ENCODE measurements around the gene GPR61.

The GPR61 gene

DNA sequence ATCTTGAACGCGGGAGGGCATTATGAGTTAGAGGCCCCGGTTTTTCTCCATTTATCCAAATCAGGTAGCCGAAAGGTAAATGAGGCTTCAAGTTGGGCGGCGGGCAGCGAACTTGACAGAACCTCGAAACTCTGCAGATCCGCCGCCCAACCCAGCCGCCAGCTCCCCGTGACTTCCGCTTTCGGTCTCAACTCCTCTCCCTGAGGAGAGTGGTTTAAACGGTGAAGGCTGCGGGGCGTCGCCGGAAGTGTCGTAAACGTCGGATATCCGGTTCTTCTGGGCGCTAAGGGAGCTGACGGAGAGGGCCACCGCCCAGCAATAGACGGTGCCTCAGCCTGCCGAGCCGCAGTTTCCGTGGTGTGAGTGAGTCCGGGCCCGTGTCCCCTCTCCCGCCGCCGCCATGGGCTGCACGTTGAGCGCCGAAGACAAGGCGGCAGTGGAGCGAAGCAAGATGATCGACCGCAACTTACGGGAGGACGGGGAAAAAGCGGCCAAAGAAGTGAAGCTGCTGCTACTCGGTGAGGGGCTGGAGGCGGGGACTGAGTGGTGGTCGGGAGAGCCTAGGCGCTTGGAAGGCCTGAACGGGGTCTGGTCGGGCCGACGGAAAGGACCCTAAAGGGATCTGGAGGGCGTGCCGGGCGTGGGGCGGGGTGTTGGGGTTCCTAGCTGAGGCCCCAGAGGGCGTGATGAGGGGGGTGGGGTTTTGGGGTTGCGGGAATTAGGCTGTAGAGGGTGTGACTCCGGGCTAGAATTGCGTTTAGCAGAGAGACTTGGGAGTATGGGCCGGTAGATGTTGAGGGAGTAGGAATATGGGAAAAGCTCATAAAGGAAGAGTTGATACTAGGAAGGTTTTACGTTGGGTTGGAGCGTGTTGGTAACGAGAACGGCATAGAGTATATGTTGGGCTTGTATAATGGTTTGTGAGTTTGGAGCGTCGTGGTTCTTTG is 8.9 kb downstream of the GPR61 start, which contains the start of gene GNAI3:
Gene GNAI3 (plus strand): TSS at position 295 of the 947 bp plus-strand sequence. CDS start 106 bp downstream, at position 401.
- peaks cover 2 to 17% of the 10 kb centered on the region in 2 donors for H3K4me1 ChIP-seq (ENCODE audit: control insufficient read depth in 2 of 2, insufficient read depth in 1 of 2, low read depth in 1 of 2, low read length in 2 of 2)
- H3K9me3 ChIP-seq (replicated peaks in 1 of 2; ENCODE audit: control insufficient read depth in 2 of 2, insufficient read depth in 1 of 2, low read depth in 1 of 2, low read length in 2 of 2): no peaks in the 10 kb centered on the region
- H2BK120ac ChIP-seq (ENCODE audit: low read depth, low read length): no peak within 1 kb of the TSS
- no peak within 1 kb of the TSS for H4K91ac ChIP-seq (ENCODE audit: low read depth, low read length, poor library complexity)
- H3K27me3 ChIP-seq (ENCODE audit: control insufficient read depth in 3 of 3, insufficient read depth in 3 of 3, low read depth in 1 of 3, low read length in 3 of 3): no peaks in the 10 kb centered on the region
- no peak within 1 kb of the TSS for H2BK15ac ChIP-seq (ENCODE audit: low read length)
- H2AFZ ChIP-seq (ENCODE audit: low read length): peak within 1 kb of the TSS; percentile 87
- H4K8ac ChIP-seq (ENCODE audit: low read depth, low read length): no peak within 1 kb of the TSS
- peaks cover 0 to 5% of the 10 kb centered on the region in 2 donors for H3K36me3 ChIP-seq (replicated peaks in 1 of 2; ENCODE audit: control insufficient read depth in 2 of 2, insufficient read depth in 2 of 2, low read length in 2 of 2)
- H3K23ac ChIP-seq (ENCODE audit: low read depth, low read length, poor library complexity): peak within 1 kb of the TSS; percentile 98
- H3K18ac ChIP-seq (ENCODE audit: low read length): peak within 1 kb of the TSS; percentile 98
- H3K14ac ChIP-seq (ENCODE audit: low read length): peak within 1 kb of the TSS; percentile 98
- H3K4me3 ChIP-seq (ENCODE audit: low read length in 2 of 2): peak within 1 kb of the TSS; percentile 77 to 99
- H3K4me2 ChIP-seq (ENCODE audit: insufficient read depth, low read length, poor library complexity, severe bottlenecking): peak within 1 kb of the TSS; percentile 76
- H3K27ac ChIP-seq (replicated peaks; ENCODE audit: low read length): peak within 1 kb of the TSS; percentile 71
- no peak within 1 kb of the TSS for H2BK5ac ChIP-seq (ENCODE audit: low read length)
- peaks cover 5% of the 10 kb centered on the region for H3K79me1 ChIP-seq (ENCODE audit: low read depth, low read length)
- no peak within 1 kb of the TSS for H2BK12ac ChIP-seq (ENCODE audit: low read length)
- no CpG with 5 or more reads among the region's 68 CpGs for WGBS, 2 donors (ENCODE audit: extremely low coverage in 2 of 2, insufficient read length in 2 of 2, insufficient replicate concordance in 1 of 2)
- peak; percentile 85 for DNase-seq (ENCODE audit: low spot score)
- H2AK5ac ChIP-seq (ENCODE audit: low read depth, low read length): peak within 1 kb of the TSS; percentile 61
- H3K9ac ChIP-seq (ENCODE audit: low read depth, low read length, poor library complexity): peak within 1 kb of the TSS; percentile 100
- H3K4ac ChIP-seq (ENCODE audit: low read length): no peak within 1 kb of the TSS

DNA sequence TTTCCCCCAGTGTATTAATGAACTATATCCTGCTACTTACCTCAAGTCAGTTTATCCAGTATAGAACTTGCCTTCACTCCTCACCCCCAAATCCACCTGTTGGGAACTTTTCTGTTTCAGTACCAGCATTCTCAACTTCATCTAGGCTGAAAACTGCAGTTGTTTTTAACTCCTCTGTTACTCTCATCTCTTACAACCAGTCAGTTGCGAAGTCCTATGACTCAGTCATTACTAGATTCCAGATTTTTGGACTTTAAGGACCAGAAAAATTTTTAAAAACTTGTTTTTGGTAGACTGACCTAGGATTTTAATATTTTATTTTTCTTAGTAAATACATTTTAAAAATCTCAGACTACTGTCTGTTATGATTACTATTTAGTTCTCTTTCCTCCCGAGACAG is 16.9 kb downstream of the GPR61 start:
- Histone ChIP-seq H4K91ac (ENCODE audit: low read depth, low read length, poor library complexity) (no peak overlapping the region), H4K8ac (ENCODE audit: low read depth, low read length) (no peak overlapping the region), H3K4me3 (ENCODE audit: low read length in 2 of 2) (no peak overlapping the region), H3K79me1 (ENCODE audit: low read depth, low read length) (peaks cover 9% of the 10 kb centered on the region), H3K18ac (ENCODE audit: low read length) (no peak overlapping the region), H2AFZ (ENCODE audit: low read length) (no peak overlapping the region), H3K9me3 (replicated peaks in 1 of 2; ENCODE audit: control insufficient read depth in 2 of 2, insufficient read depth in 1 of 2, low read depth in 1 of 2, low read length in 2 of 2) (peaks cover 0 to 2% of the 10 kb centered on the region in 2 donors), H3K4me2 (ENCODE audit: insufficient read depth, low read length, poor library complexity, severe bottlenecking) (no peak overlapping the region), H3K4ac (ENCODE audit: low read length) (no peak overlapping the region), H3K14ac (ENCODE audit: low read length) (no peak overlapping the region), H2BK5ac (ENCODE audit: low read length) (no peak overlapping the region), H3K27me3 (ENCODE audit: control insufficient read depth in 3 of 3, insufficient read depth in 3 of 3, low read depth in 1 of 3, low read length in 3 of 3) (no peaks in the 10 kb centered on the region), H3K9ac (ENCODE audit: low read depth, low read length, poor library complexity) (no peak overlapping the region), H3K23ac (ENCODE audit: low read depth, low read length, poor library complexity) (no peak overlapping the region), H2AK5ac (ENCODE audit: low read depth, low read length) (no peak overlapping the region), H2BK12ac (ENCODE audit: low read length) (no peak overlapping the region), H3K4me1 (ENCODE audit: control insufficient read depth in 2 of 2, insufficient read depth in 1 of 2, low read depth in 1 of 2, low read length in 2 of 2) (no peaks in the 10 kb centered on the region), H2BK15ac (ENCODE audit: low read length) (no peak overlapping the region), H3K36me3 (replicated peaks in 1 of 2; ENCODE audit: control insufficient read depth in 2 of 2, insufficient read depth in 2 of 2, low read length in 2 of 2) (peaks cover 0 to 25% of the 10 kb centered on the region in 2 donors), H2BK120ac (ENCODE audit: low read depth, low read length) (no peak overlapping the region), H3K27ac (replicated peaks; ENCODE audit: low read length) (no peak overlapping the region)
- DNase-seq (ENCODE audit: low spot score): no peak
- WGBS, 2 donors (ENCODE audit: extremely low coverage in 2 of 2, insufficient read length in 2 of 2, insufficient replicate concordance in 1 of 2): no CpG with 5 or more reads among the region's 2 CpGs

DNA sequence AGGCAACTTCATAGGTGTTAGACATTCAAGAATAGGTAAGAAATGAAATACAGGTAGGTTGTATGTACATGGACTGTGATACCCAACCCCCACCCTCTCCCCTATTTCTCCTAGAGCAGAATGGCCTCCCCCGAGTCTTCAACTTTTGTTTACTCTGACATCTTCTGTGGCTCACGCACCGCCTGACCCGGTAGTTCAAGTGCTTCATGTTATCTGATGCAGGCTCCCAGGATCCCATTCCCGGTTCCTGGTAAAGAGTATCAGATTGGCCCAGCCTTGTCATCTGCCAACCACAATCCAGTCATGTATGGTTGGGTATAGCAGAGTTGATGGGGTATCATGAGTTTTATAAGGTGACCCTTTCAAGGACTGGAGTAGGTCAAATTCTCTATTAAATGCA is 17.8 kb downstream of the GPR61 start:
- peaks cover 9% of the 10 kb centered on the region for H3K79me1 ChIP-seq (ENCODE audit: low read depth, low read length)
- WGBS, 2 donors (ENCODE audit: extremely low coverage in 2 of 2, insufficient read length in 2 of 2, insufficient replicate concordance in 1 of 2): no CpG with 5 or more reads among the region's 5 CpGs
- no peak overlapping the region for H2BK120ac ChIP-seq (ENCODE audit: low read depth, low read length)
- H3K14ac ChIP-seq (ENCODE audit: low read length): no peak overlapping the region
- no peak overlapping the region for H2BK5ac ChIP-seq (ENCODE audit: low read length)
- H4K91ac ChIP-seq (ENCODE audit: low read depth, low read length, poor library complexity): no peak overlapping the region
- H3K9ac ChIP-seq (ENCODE audit: low read depth, low read length, poor library complexity): peak overlapping the region; percentile 12
- H3K4ac ChIP-seq (ENCODE audit: low read length): no peak overlapping the region
- no peak overlapping the region for H3K23ac ChIP-seq (ENCODE audit: low read depth, low read length, poor library complexity)
- H2BK12ac ChIP-seq (ENCODE audit: low read length): no peak overlapping the region
- H3K27ac ChIP-seq (replicated peaks; ENCODE audit: low read length): no peak overlapping the region
- DNase-seq (ENCODE audit: low spot score): no peak
- H2BK15ac ChIP-seq (ENCODE audit: low read length): no peak overlapping the region
- peaks cover 0 to 2% of the 10 kb centered on the region in 2 donors for H3K9me3 ChIP-seq (replicated peaks in 1 of 2; ENCODE audit: control insufficient read depth in 2 of 2, insufficient read depth in 1 of 2, low read depth in 1 of 2, low read length in 2 of 2)
- peaks cover 0 to 24% of the 10 kb centered on the region in 2 donors for H3K36me3 ChIP-seq (replicated peaks in 1 of 2; ENCODE audit: control insufficient read depth in 2 of 2, insufficient read depth in 2 of 2, low read length in 2 of 2)
- H3K4me3 ChIP-seq (ENCODE audit: low read length in 2 of 2): no peak overlapping the region
- H4K8ac ChIP-seq (ENCODE audit: low read depth, low read length): no peak overlapping the region
- no peak overlapping the region for H2AK5ac ChIP-seq (ENCODE audit: low read depth, low read length)
- H3K18ac ChIP-seq (ENCODE audit: low read length): no peak overlapping the region
- H3K4me2 ChIP-seq (ENCODE audit: insufficient read depth, low read length, poor library complexity, severe bottlenecking): no peak overlapping the region
- no peak overlapping the region for H2AFZ ChIP-seq (ENCODE audit: low read length)
- H3K27me3 ChIP-seq (ENCODE audit: control insufficient read depth in 3 of 3, insufficient read depth in 3 of 3, low read depth in 1 of 3, low read length in 3 of 3): no peaks in the 10 kb centered on the region
- H3K4me1 ChIP-seq (ENCODE audit: control insufficient read depth in 2 of 2, insufficient read depth in 1 of 2, low read depth in 1 of 2, low read length in 2 of 2): no peaks in the 10 kb centered on the region

DNA sequence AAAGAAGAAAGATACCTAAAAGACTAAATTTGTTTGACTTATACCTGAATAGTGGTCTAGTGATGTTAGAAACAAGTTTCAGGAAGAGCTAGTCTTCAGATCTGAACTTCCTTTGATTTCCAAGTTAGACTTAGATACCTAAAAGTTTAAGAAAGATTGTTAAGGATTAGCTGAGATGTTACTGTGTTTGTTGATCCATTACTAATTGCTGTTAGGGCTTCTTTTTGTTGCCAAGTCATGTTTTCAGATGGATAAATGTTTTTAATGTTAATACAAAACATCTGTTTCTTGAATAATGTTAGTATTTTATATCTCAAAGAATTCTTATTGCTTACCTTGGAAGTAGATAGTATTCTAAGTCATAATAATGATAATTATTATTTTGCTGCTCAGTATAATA is 20.3 kb downstream of the GPR61 start:
- H2AK5ac ChIP-seq (ENCODE audit: low read depth, low read length): no peak overlapping the region
- H3K4me1 ChIP-seq (ENCODE audit: control insufficient read depth in 2 of 2, insufficient read depth in 1 of 2, low read depth in 1 of 2, low read length in 2 of 2): peaks cover 3 to 13% of the 10 kb centered on the region in 2 donors
- H4K91ac ChIP-seq (ENCODE audit: low read depth, low read length, poor library complexity): no peak overlapping the region
- peaks cover 11% of the 10 kb centered on the region for H3K79me1 ChIP-seq (ENCODE audit: low read depth, low read length)
- H2BK12ac ChIP-seq (ENCODE audit: low read length): no peak overlapping the region
- H3K4me3 ChIP-seq (ENCODE audit: low read length in 2 of 2): no peak overlapping the region
- H3K18ac ChIP-seq (ENCODE audit: low read length): no peak overlapping the region
- H3K4ac ChIP-seq (ENCODE audit: low read length): no peak overlapping the region
- no peak overlapping the region for H3K4me2 ChIP-seq (ENCODE audit: insufficient read depth, low read length, poor library complexity, severe bottlenecking)
- H3K27ac ChIP-seq (replicated peaks; ENCODE audit: low read length): no peak overlapping the region
- H3K27me3 ChIP-seq (ENCODE audit: control insufficient read depth in 3 of 3, insufficient read depth in 3 of 3, low read depth in 1 of 3, low read length in 3 of 3): no peaks in the 10 kb centered on the region
- no peak for DNase-seq (ENCODE audit: low spot score)
- no peak overlapping the region for H2BK5ac ChIP-seq (ENCODE audit: low read length)
- H2BK120ac ChIP-seq (ENCODE audit: low read depth, low read length): no peak overlapping the region
- H4K8ac ChIP-seq (ENCODE audit: low read depth, low read length): no peak overlapping the region
- H3K9me3 ChIP-seq (replicated peaks in 1 of 2; ENCODE audit: control insufficient read depth in 2 of 2, insufficient read depth in 1 of 2, low read depth in 1 of 2, low read length in 2 of 2): no peaks in the 10 kb centered on the region
- peaks cover 0 to 11% of the 10 kb centered on the region in 2 donors for H3K36me3 ChIP-seq (replicated peaks in 1 of 2; ENCODE audit: control insufficient read depth in 2 of 2, insufficient read depth in 2 of 2, low read length in 2 of 2)
- no peak overlapping the region for H3K14ac ChIP-seq (ENCODE audit: low read length)
- no peak overlapping the region for H3K23ac ChIP-seq (ENCODE audit: low read depth, low read length, poor library complexity)
- H3K9ac ChIP-seq (ENCODE audit: low read depth, low read length, poor library complexity): no peak overlapping the region
- H2AFZ ChIP-seq (ENCODE audit: low read length): no peak overlapping the region
- H2BK15ac ChIP-seq (ENCODE audit: low read length): no peak overlapping the region
